ENCODE data around the gene ACP2. TPM values are rescaled to one million over a fixed set of nuclear protein-coding genes. Genes with fewer than 3 reads are reported as not detected.
"Not testable (repeated sequence)": the region's sequence is repeated elsewhere in the genome, so short reads cannot be mapped to it uniquely, and the experiment has no call there.

The ACP2 gene
- total RNA-seq, 6 experiments from 2014 or later: 53.3 to 173 (median 64.1) TPM

- intact Hi-C loops (cut with DNase I): loop anchor here in 1 of 2 donors (10.0 kb wide), 1 partner anchor 63 kb away; no protein-coding TSS in a partner anchor
- ATAC-seq (no peak), DNase-seq (no peak)
Observed at GRCh38 chr11:47207459-47207858, 41.2 kb downstream of the ACP2 start.

GRCh38 chr11:47206577-47206976 lies 42.0 kb downstream of the ACP2 start:
- H3K4me3 ChIP-seq, H3K4me1 ChIP-seq, DNase-seq, H3K36me3 ChIP-seq, ATAC-seq, H3K27me3 ChIP-seq, H3K27ac ChIP-seq, H3K9me3 ChIP-seq: not testable (repeated sequence)
- intact Hi-C loops (cut with DNase I): loop anchor here in 1 of 2 donors (10.0 kb wide), 1 partner anchor 62 kb away; no protein-coding TSS in a partner anchor
- WGBS (ENCODE audit: insufficient coverage, low coverage, low lambda C conversion rate, missing lambda C conversion rate): 91% methylated on average over 4 of the region's 5 CpGs

More at GRCh38 chr11:47207459-47207858, 41.2 kb downstream of the ACP2 start:
- H3K4me3 ChIP-seq: no peak overlapping the region
- no peaks in the 10 kb centered on the region for H3K36me3 ChIP-seq
- 95% methylated on average over 3 of the region's 6 CpGs for WGBS (ENCODE audit: insufficient coverage, low coverage, low lambda C conversion rate, missing lambda C conversion rate)
- no peaks in the 10 kb centered on the region for H3K9me3 ChIP-seq
- H3K27me3 ChIP-seq: no peaks in the 10 kb centered on the region
- H3K4me1 ChIP-seq: peaks cover 0 to 8% (median 0%) of the 10 kb centered on the region in 4 donors
- no peak overlapping the region for H3K27ac ChIP-seq
- TF ChIP-seq POLR2A (IDR thresholded peaks at IDR 0.05) (no peak), CTCF (IDR thresholded peaks at IDR 0.05) (no peak)

GRCh38 chr11:47204637-47204989 lies 44.0 kb downstream of the ACP2 start:
- TF ChIP-seq CTCF (IDR thresholded peaks at IDR 0.05): no peak
- no peak for TF ChIP-seq POLR2A (IDR thresholded peaks at IDR 0.05)
- no peak overlapping the region for H3K27ac ChIP-seq
- 78% methylated on average over 2 of the region's 2 CpGs for WGBS (ENCODE audit: insufficient coverage, low coverage, low lambda C conversion rate, missing lambda C conversion rate)

GRCh38 chr11:47202576-47202975 lies 46.0 kb downstream of the ACP2 start:
- H3K9me3 ChIP-seq: no peaks in the 10 kb centered on the region
- 75% methylated on average over 3 of the region's 5 CpGs for WGBS (ENCODE audit: insufficient coverage, low coverage, low lambda C conversion rate, missing lambda C conversion rate)
- H3K27me3 ChIP-seq: no peaks in the 10 kb centered on the region
- no peak for TF ChIP-seq POLR2A (IDR thresholded peaks at IDR 0.05)
- TF ChIP-seq CTCF (IDR thresholded peaks at IDR 0.05): no peak
- intact Hi-C loops (cut with DNase I): loop anchor here in 1 of 2 donors (10.0 kb wide), 1 partner anchor 58 kb away; no protein-coding TSS in a partner anchor
- no peak for ATAC-seq
- H3K36me3 ChIP-seq: no peaks in the 10 kb centered on the region
- no peak overlapping the region for H3K27ac ChIP-seq
- H3K4me3 ChIP-seq: no peak overlapping the region
- no peak for DNase-seq
- H3K4me1 ChIP-seq: no peaks in the 10 kb centered on the region

More at GRCh38 chr11:47204637-47204989, 44.0 kb downstream of the ACP2 start:
- intact Hi-C loops (cut with DNase I): loop anchor here in 1 of 2 donors (10.0 kb wide), 1 partner anchor 60 kb away; no protein-coding TSS in a partner anchor
- Histone ChIP-seq H3K4me3 (no peak overlapping the region), H3K9me3 (no peaks in the 10 kb centered on the region), H3K4me1 (peaks cover 0 to 8% (median 0%) of the 10 kb centered on the region in 4 donors), H3K36me3 (no peaks in the 10 kb centered on the region), H3K27me3 (no peaks in the 10 kb centered on the region)
- ATAC-seq (no peak), DNase-seq (no peak)

- Histone ChIP-seq H3K27me3 (no peaks in the 10 kb centered on the region), H3K36me3 (no peaks in the 10 kb centered on the region), H3K27ac (no peak overlapping the region), H3K4me1 (no peaks in the 10 kb centered on the region), H3K4me3 (no peak overlapping the region), H3K9me3 (no peaks in the 10 kb centered on the region)
- intact Hi-C loops (cut with DNase I): loop anchor here in 1 of 2 donors (10.0 kb wide), 1 partner anchor 56 kb away; no protein-coding TSS in a partner anchor
- DNase-seq (no peak), ATAC-seq (no peak)
- 71% methylated on average over 2 of the region's 4 CpGs for WGBS (ENCODE audit: insufficient coverage, low coverage, low lambda C conversion rate, missing lambda C conversion rate)
- no peak for TF ChIP-seq POLR2A (IDR thresholded peaks at IDR 0.05)
- TF ChIP-seq CTCF (IDR thresholded peaks at IDR 0.05): no peak
Observed at GRCh38 chr11:47201015-47201414, 47.6 kb downstream of the ACP2 start.

GRCh38 chr11:47198161-47198560 lies 50.5 kb downstream of the ACP2 start:
- DNase-seq; H3K27ac ChIP-seq; ATAC-seq; H3K36me3 ChIP-seq; H3K4me1 ChIP-seq; H3K9me3 ChIP-seq; H3K27me3 ChIP-seq; H3K4me3 ChIP-seq; intact Hi-C loops (cut with DNase I): not testable (repeated sequence)
- 100% methylated on average over 2 of the region's 9 CpGs for WGBS (ENCODE audit: insufficient coverage, low coverage, low lambda C conversion rate, missing lambda C conversion rate)
